Endothelial cell of umbilical vein (primary cell): ENCODE results near the gene FHIT.

Experiments used
- CTCF ChIP-seq, 2 donors: IDR thresholded peaks; 1 replicate in 1 of 2; 2 replicates in 1 of 2; pipeline ENCODE4 v1.5.1; 2011; ENCODE audit warnings: low read length in 2 of 2, mild to moderate bottlenecking in 2 of 2, moderate library complexity in 2 of 2, control low read depth in 1 of 2, inconsistent platforms in 1 of 2, low read depth in 1 of 2; ENCODE audit not compliant: insufficient read depth in 1 of 2; ENCODE audit errors: extremely low read depth in 1 of 2
- JUN ChIP-seq: IDR thresholded peaks from 2 replicates; pipeline ENCODE4 v1.6.1; 2011; ENCODE audit warnings: borderline replicate concordance, low read depth; ENCODE audit not compliant: insufficient read length, insufficient read depth
- POLR2A ChIP-seq: IDR thresholded peaks from 2 replicates; pipeline ENCODE4 v1.6.1; 2012; ENCODE audit warnings: low read depth, mild to moderate bottlenecking, control low read depth, low read length

- no peak for TF ChIP-seq POLR2A
- no peak for TF ChIP-seq CTCF (IDR thresholded peaks at IDR 0.05; ENCODE audit: extremely low read depth in 1 of 2, insufficient read depth in 1 of 2, low read depth in 1 of 2, low read length in 2 of 2)
- no peak for TF ChIP-seq JUN
These were observed 698.1 kb downstream of the FHIT start for GRCh38 chr3:60553144-60553543.
